Type B pancreatic cell (in vitro differentiated cells): Measurements from ENCODE around the gene KIF17. TPM values are rescaled to one million over a fixed set of nuclear protein-coding genes. Genes with fewer than 3 reads are reported as not detected.

Experiments
- DNase-seq: peaks from one replicate; pipeline ENCODE4 v3.0.0; 2021; ENCODE audit warnings: mixed read lengths; ENCODE audit not compliant: unreplicated experiment; ENCODE audit errors: extremely low spot score
- H3K27ac Mint-ChIP-seq: 2 replicates; pipeline ENCODE4 v1.8.0; 2021; ENCODE audit warnings: mild to moderate bottlenecking, mixed read lengths
- H3K27me3 Mint-ChIP-seq: 2 replicates; pipeline ENCODE4 v1.8.0; 2021; ENCODE audit warnings: mixed read lengths
- H3K36me3 Mint-ChIP-seq: 2 replicates; pipeline ENCODE4 v1.8.0; 2021; ENCODE audit warnings: mixed read lengths
- H3K4me1 Mint-ChIP-seq: one replicate; pipeline ENCODE4 v1.8.0; 2021; ENCODE audit warnings: mixed read lengths; ENCODE audit not compliant: unreplicated experiment
- H3K4me3 Mint-ChIP-seq: 2 replicates; pipeline ENCODE4 v1.8.0; 2021; ENCODE audit warnings: mild to moderate bottlenecking, mixed read lengths
- H3K9me3 Mint-ChIP-seq: 2 replicates; pipeline ENCODE4 v1.8.0; 2021; ENCODE audit warnings: mixed read lengths
- CTCF ChIP-seq: fragments of 200-600 bp; sonication (generic); conservative IDR thresholded peaks from 2 replicates; pipeline ENCODE4 v1.5.0; 2021; ENCODE audit warnings: antibody characterized with exemption, mild to moderate bottlenecking
- total RNA-seq: library from RNA; stranded (reverse); gene quantifications from 2 replicates; pipeline ENCODE4 v1.2.1, GENCODE V29; 2021; ENCODE audit warnings: low replicate concordance

The KIF17 gene
- total RNA-seq, 1 donor from 2014 or later, result 2.1 TPM

GRCh38 chr1:20624709-20625108, 93.1 kb downstream of the KIF17 start:
- H3K4me3 Mint-ChIP-seq, result no peak overlapping the region
- no peaks in the 10 kb centered on the region for H3K36me3 Mint-ChIP-seq
- H3K27ac Mint-ChIP-seq, result no peak overlapping the region
- peaks cover 25% of the 10 kb centered on the region for H3K27me3 Mint-ChIP-seq
- no peak for TF ChIP-seq CTCF
- DNase-seq, result no peak
- H3K9me3 Mint-ChIP-seq, result no peaks in the 10 kb centered on the region
- no peaks in the 10 kb centered on the region for H3K4me1 Mint-ChIP-seq

- Mint-ChIP-seq H3K27ac (no peak overlapping the region), H3K27me3 (peaks cover 20% of the 10 kb centered on the region), H3K9me3 (no peaks in the 10 kb centered on the region), H3K36me3 (no peaks in the 10 kb centered on the region), H3K4me3 (no peak overlapping the region), H3K4me1 (peaks cover 11% of the 10 kb centered on the region)
- DNase-seq, result no peak
- no peak for TF ChIP-seq CTCF
Observed at GRCh38 chr1:20621012-20621411, 96.8 kb downstream of the KIF17 start.

GRCh38 chr1:20619999-20620398, 97.8 kb downstream of the KIF17 start:
- no peak for TF ChIP-seq CTCF
- H3K27ac Mint-ChIP-seq, result no peak overlapping the region
- H3K27me3 Mint-ChIP-seq, result peaks cover 14% of the 10 kb centered on the region
- H3K4me3 Mint-ChIP-seq, result no peak overlapping the region
- no peak for DNase-seq
- H3K36me3 Mint-ChIP-seq, result no peaks in the 10 kb centered on the region
- peaks cover 12% of the 10 kb centered on the region for H3K4me1 Mint-ChIP-seq
- H3K9me3 Mint-ChIP-seq, result no peaks in the 10 kb centered on the region

GRCh38 chr1:20618550-20618949, 99.3 kb downstream of the KIF17 start:
- H3K4me3 Mint-ChIP-seq, result no peak overlapping the region
- no peak for DNase-seq
- peaks cover 13% of the 10 kb centered on the region for H3K27me3 Mint-ChIP-seq
- no peaks in the 10 kb centered on the region for H3K9me3 Mint-ChIP-seq
- no peaks in the 10 kb centered on the region for H3K36me3 Mint-ChIP-seq
- no peak overlapping the region for H3K27ac Mint-ChIP-seq
- peaks cover 17% of the 10 kb centered on the region for H3K4me1 Mint-ChIP-seq
- no peak for TF ChIP-seq CTCF

- Mint-ChIP-seq H3K9me3 (no peaks in the 10 kb centered on the region), H3K27me3 (peaks cover 13% of the 10 kb centered on the region), H3K36me3 (no peaks in the 10 kb centered on the region), H3K4me3 (no peak overlapping the region), H3K4me1 (peaks cover 19% of the 10 kb centered on the region), H3K27ac (no peak overlapping the region)
- TF ChIP-seq CTCF, result no peak
- DNase-seq, result no peak
Observed at GRCh38 chr1:20616847-20617487, 100.8 kb downstream of the KIF17 start.
